Measurements from ENCODE around the gene B3GAT1.

DNA sequence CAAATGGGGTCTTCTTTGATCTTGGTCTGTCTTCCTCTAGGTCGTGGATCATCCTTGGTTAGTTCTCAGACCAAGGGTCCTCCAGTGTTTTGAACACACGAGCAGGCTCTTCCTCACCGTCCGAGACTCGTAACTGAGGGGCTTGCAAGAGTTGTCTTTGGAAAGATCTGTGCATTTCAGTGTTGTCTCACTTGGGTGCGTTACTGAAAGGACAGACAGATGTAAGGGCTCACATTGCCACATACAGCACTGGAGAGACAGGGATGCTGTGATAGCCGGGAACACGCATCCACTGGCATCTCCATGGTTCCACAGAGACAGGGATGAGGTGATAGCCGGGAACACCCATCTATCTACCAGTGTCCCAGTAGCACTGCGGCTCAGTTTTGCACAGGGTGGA lies 64.6 kb downstream of the B3GAT1 start:
- TF ChIP-seq SMC3 (conservative IDR thresholded peaks at IDR 0.05; ENCODE audit: poor library complexity) (no peak), POLR2AphosphoS5 (IDR thresholded peaks at IDR 0.05) (no peak), CTCF (IDR thresholded peaks at IDR 0.05; ENCODE audit: poor library complexity, severe bottlenecking) (no peak), EP300 (conservative IDR thresholded peaks at IDR 0.05; ENCODE audit: poor library complexity, severe bottlenecking) (no peak), TAF1 (IDR thresholded peaks at IDR 0.05; ENCODE audit: low read depth) (no peak)
